Lower leg skin (tissue), 3 donors: Measurements from ENCODE around the gene BLOC1S4.

ENCODE experiments used
- CTCF ChIP-seq, 3 donors: fragments of 450-650 bp; IDR thresholded peaks; one replicate each; pipeline ENCODE4 v1.5.1; 2016; ENCODE audit warnings: antibody characterized with exemption in 3 of 3, mild to moderate bottlenecking in 3 of 3, moderate library complexity in 2 of 3
- POLR2A ChIP-seq, 2 donors: fragments of 450-650 bp; IDR thresholded peaks; one replicate each; pipeline ENCODE4 v1.6.1; 2016 to 2017; ENCODE audit warnings: antibody characterized with exemption in 2 of 2, mild to moderate bottlenecking in 1 of 2, moderate library complexity in 1 of 2

GRCh38 chr4:6693231-6694176 is 22.5 kb upstream of the BLOC1S4 start, which contains the start of gene S100P:
- no peak for TF ChIP-seq CTCF (IDR thresholded peaks at IDR 0.05)
- TF ChIP-seq POLR2A (IDR thresholded peaks at IDR 0.05), result no peak
